GM19395 (cell line): ENCODE data around the gene LAMB1.

ENCODE experiments used
- ATAC-seq: cut with Tn5 transposase; IDR thresholded peaks from one replicate; pipeline ENCODE4 v1.9.1; 2021; ENCODE audit warnings: mild to moderate bottlenecking, moderate library complexity; ENCODE audit not compliant: unreplicated experiment

Gene LAMB1

GRCh38 chr7:108018668-108019067, 15.7 kb upstream of the LAMB1 start:
- ATAC-seq, result no peak

GRCh38 chr7:108017776-108018151, 14.8 kb upstream of the LAMB1 start:
- no peak for ATAC-seq

- no peak for ATAC-seq
Measured at GRCh38 chr7:108016841-108017775, 14.1 kb upstream of the LAMB1 start.

GRCh38 chr7:108015740-108016139, 12.8 kb upstream of the LAMB1 start:
- ATAC-seq, result no peak

GRCh38 chr7:108014747-108015682, 12.1 kb upstream of the LAMB1 start:
- ATAC-seq, result no peak

- ATAC-seq, result no peak
Measured at GRCh38 chr7:108014215-108014614, 11.3 kb upstream of the LAMB1 start.

GRCh38 chr7:108012499-108013430, 9.8 kb upstream of the LAMB1 start:
- no peak for ATAC-seq

- no peak for ATAC-seq
Measured at GRCh38 chr7:108010377-108010776, 7.4 kb upstream of the LAMB1 start.

GRCh38 chr7:108009873-108010272, 6.9 kb upstream of the LAMB1 start:
- ATAC-seq, result no peak

GRCh38 chr7:108008827-108009226, 5.9 kb upstream of the LAMB1 start:
- no peak for ATAC-seq

- no peak for ATAC-seq
Measured at GRCh38 chr7:108008240-108008639, 5.3 kb upstream of the LAMB1 start.

GRCh38 chr7:108007762-108008161, 4.8 kb upstream of the LAMB1 start:
- no peak for ATAC-seq

GRCh38 chr7:108007261-108007660, 4.3 kb upstream of the LAMB1 start:
- no peak for ATAC-seq

GRCh38 chr7:108004220-108005142, 1.5 kb upstream of the LAMB1 start:
- peak; percentile 60 for ATAC-seq

GRCh38 chr7:108003599-108003935, 606 bp upstream of the LAMB1 start:
- no peak for ATAC-seq

GRCh38 chr7:108001764-108002725, 916 bp downstream of the LAMB1 start:
- no peak for ATAC-seq

- ATAC-seq, result no peak
Measured at GRCh38 chr7:108000875-108001763, 1.8 kb downstream of the LAMB1 start.
